Non-pigmented ciliary epithelial cell (primary cell): Measurements from ENCODE around the gene RAB3A.

Experiments
- DNase-seq: peaks from one replicate; pipeline ENCODE4 v3.0.0-alpha.2; 2010; ENCODE audit warnings: low read depth

The RAB3A gene, protein sequence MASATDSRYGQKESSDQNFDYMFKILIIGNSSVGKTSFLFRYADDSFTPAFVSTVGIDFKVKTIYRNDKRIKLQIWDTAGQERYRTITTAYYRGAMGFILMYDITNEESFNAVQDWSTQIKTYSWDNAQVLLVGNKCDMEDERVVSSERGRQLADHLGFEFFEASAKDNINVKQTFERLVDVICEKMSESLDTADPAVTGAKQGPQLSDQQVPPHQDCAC

DNA sequence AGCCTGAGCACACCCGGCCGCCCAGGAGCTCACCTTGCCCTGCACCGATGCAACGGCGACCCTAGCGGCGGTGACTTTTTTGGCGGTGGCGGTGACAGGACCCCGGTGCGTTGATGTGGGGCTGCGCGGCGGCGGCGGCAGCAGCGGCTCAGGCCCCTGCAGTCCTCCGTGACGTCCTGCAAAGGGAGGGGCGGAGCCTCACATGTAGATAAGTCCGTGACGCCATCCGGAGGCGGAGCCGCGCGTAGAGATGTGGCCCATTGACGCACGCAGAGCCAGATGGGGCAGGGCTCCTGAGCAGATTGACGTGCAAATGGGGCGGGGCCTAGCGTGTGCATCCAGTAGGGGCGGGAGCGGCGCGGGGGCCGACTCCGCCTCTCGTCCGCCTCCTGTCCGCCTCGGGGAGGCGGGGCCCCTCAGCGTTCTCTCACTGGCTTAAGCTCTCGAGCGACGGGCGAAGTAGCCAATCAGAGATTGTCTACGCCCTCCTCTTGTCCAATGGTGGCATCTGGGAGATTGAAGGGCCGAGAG lies at the start of gene RAB3A:
Gene RAB3A, minus strand, starts transcription at position 180 of the 531 bp plus-strand sequence. CDS start 1,302 bp downstream, outside the sequence.
- DNase-seq: peak; percentile 100

DNA sequence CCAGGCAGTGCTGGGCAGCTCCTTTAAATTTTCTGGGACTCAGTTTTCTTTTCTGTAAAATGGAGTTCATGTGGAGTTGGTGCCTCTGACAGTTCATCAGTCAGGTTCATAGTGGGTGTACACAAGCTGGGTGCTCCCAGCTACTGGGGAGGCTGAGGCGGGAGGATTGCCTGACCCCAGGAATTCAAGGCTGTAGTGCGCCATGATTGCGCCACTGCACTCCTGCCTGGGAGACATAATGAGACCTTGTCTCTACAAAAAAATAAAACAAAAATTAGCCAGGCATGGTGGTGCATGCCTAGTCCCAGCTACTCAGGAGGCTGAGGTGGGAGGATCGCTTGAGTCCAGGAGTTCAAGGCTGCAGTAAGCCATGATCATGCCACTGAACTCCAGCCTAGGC lies 49.3 kb upstream of the RAB3A start:
- DNase-seq: no peak

DNA sequence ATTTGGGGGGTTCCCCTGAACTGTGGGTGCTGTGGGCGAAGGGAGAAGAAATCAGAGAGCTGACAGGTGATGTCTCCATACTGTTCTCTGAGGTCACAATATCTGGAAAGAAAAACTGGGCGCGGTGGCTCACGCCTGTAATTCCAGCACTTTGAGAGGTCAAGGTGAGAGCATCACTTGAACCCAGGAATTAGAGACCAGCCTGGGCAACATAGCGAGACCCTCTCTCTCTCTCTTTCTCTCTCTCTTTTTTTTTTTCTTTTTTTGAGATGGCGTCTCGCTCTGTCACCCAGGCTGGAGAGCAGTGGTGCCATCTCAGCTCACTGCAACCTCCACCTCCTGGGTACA lies 48.5 kb upstream of the RAB3A start:
- DNase-seq: no peak

DNA sequence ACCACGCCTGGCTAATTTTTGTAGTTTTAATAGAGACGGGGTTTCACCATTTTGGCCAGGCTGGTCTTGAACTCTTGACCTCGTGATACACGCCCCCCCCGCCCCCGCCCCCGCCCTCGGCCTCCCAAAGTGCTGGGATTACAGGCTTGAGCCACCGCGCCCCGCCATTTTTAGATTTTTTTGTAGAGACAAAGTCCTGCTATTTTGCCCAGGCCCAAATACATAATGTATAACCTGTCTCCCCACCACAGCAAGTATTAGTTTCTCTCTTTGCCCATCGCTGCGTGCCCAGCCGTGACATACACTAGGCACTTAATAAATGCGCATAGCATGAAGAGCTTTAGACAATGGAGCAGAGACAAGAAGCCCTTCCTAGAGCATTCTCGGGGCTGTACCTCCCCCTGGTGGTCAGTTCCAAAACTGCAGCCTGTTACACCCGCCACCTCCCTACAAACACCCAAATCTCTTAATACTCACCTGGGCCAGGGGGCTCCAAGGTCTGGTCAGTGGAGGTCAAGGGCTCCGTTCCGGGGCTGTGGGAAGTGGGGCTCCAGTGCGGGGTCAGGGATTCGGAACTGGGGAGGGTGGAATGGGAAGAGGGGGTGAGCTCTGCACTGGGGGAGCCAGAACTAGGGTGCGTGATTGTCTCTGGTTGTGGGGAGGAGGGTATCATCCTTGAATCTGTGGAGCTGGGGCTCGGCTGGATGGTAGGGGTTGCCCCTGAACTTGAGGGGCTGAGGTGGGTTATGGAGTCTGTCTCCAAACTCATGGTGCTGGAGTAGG lies 47.9 kb upstream of the RAB3A start:
- DNase-seq: peak; percentile 14

DNA sequence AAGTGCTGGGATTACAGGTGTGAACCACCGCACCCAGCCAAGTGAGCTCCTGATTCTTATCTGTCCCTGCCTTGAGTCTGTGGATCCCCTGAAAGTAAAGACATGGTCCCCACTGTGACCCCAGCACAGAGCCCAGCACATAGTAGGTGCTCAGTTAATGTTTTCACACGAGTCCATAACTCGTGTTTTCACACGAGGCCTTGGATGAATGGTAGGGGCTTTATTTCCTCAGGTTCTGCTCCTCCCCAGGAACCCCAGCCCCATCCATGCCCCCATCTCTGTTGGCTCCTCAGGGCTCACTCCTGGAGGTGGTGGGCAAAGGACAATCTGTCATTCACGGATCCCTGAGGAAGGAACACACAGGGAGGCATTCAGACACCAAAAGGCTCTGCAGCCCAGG lies 46.0 kb upstream of the RAB3A start:
- DNase-seq: no peak

DNA sequence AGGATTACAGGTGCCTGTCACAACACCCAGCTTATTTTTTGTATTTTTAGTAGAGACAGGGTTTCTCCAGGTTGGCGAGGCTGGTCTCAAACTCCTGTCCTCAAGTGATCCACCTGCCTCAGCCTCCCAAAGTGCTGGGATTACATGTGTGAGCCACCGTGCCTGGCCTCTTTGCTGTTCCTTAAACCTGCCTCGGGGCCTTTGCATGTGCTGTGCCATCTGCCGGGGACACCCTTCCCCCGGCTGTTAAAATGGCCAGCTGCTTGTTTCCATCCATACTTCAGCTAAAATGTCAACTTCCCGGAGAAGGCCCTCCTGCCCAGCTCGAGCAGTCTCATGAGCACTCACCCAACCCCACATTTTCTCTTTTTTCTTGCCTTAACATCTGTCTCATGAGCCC lies 41.5 kb upstream of the RAB3A start:
- no peak for DNase-seq

DNA sequence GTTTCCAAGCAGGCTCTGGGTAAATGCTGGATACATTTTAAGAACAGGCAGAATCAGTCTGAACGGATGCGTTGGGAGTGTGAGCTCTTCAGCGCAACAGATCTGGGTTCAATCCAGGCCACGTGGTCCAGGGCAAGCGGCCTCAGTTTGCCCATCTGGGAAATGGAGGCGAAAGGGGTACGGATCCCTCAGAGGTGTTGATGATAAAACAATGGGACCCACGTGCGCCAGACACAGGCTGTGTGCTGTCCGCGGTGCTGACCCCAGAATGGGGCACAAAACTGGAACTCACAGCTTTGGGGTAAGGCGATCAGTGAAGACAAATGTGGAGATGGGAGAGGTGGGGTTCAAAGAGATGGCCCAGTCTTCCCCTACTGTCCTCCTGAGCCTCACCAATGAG lies 35.5 kb upstream of the RAB3A start:
- DNase-seq: no peak

DNA sequence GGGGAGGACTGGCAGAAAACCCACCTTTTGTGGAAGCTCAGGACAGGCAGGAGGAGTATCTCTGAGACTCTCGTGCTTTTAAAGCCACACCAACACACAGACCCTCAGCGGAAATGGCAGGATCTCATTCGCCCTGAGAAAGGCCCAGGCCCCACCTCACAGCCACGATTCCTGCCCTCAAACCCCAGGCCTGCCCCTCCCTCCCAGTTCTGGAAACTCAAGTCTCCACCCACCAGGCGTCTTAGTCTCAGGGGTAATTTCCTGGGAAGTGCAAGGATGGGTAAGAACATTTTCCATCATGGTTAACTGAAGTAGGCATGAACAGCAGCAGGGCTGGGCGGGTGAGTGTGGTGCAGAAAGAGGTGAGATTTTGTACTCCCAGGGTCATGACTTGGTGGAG lies 30.4 kb upstream of the RAB3A start:
- DNase-seq: no peak

DNA sequence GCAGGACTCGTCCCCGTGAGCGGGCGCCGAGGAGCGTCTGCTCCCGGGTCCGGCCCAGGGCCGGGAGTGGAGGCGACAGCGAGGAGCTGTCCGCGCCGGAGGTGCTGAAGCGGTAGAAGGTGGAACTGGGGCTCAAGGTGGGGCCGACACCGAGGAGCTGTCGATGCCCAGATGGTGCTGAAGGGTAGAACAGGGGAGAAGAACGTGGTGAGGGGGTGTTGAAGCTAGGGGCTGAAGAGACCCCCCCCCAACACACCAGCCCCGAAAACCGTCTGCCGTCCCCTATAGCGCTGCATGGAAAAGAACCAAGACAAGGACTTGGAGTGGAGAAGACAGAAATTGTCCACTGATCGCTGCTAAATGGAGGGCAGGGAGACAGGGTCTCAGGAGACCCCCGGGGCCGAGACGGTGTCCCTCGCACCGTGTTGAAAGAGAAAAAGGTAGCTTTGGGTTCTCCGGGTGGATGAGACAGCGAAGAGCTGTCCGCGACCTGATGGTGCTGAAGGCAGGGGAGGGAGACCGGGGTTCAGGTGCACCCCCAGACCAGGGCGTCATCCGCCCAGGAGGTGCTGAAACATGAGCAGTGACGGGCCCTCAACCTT lies 29.5 kb upstream of the RAB3A start:
- no peak for DNase-seq

DNA sequence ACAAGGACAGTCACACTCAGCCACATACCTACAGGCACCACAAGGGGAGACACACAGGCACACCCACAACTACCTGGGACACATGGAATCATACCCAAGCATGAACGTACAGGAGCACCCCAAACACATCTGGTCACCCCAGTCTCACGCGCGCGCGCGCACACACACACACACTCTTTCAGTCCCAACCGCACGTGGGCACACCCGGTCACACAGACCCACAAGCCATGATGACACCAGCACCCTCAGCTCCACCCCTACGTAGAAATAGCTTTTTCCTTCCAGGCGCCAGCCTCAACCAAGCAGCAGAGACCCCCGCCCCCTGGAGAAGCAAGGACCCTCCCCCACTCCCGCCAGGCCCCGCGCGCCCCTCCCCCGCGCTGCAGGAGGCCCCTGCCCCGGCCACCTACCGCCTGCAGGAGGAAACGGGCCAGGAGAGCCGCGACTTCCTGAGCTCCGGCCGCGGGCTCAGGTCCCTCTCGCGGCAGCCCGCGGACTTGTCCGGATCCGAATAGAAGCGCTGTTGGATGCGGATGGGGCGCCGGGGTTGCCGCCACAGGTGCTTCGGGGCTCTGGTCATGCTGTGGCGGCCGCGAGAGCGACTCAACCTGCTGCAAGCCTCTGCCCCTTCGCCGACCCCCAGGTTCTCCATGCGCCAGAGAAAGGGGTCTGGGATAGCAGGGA lies 28.8 kb upstream of the RAB3A start:
- DNase-seq: no peak

DNA sequence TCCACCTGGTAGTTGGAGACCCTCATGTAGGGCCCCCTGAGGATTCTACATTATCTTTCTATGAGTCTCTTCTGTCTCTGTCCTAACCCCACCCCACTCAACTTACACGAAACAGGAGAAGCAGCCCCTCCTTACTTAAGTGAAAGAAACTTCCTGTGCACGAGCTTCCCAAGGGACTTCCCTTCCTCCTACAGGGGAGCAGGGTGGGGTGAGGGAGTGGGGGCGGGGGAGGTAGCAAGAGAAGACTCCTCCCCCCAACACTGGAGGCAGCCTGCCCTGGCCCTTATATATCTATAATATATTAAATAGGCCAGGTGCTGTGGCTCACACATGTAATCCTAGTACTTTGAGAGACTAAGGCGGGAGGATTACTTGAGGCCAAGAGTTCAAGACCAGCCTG lies 27.9 kb upstream of the RAB3A start:
- no peak for DNase-seq

DNA sequence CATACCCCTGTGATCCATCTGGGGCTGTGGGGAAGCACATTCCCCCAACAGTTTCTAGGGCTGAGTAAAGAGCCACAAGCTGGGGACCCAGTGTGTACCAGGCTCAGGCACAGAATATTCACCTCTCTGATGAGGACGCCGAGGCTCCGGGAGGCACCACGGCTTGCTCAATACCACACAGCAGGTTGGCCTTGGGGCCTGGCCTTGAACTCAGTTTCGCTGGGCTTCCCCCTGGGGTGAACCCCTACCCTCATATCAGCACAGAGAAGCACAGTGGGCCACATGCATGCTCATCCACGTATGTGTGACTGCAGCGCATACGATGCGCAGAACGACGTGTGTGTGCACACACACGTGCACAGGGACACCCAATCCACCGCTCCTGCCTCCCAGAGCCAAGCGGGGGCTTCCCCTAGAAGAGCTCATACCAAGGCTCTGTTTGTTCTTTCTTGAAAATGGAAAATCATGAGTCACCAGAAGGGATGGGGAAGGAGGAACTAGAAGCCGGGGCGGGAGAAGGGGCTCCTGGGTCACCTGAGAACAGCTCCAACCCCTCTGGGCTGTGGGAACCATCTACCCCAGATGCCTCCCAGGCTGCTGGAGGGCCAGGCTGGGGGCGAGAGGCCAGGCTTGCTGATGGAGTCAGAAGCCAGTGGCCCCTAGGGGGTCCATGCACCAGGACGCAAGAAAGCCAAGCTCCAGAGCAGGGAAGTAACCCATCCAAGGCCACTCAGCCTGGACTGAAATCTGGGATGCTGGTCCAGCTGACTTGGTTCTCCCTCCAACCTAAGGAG lies 27.3 kb upstream of the RAB3A start:
- DNase-seq: no peak

DNA sequence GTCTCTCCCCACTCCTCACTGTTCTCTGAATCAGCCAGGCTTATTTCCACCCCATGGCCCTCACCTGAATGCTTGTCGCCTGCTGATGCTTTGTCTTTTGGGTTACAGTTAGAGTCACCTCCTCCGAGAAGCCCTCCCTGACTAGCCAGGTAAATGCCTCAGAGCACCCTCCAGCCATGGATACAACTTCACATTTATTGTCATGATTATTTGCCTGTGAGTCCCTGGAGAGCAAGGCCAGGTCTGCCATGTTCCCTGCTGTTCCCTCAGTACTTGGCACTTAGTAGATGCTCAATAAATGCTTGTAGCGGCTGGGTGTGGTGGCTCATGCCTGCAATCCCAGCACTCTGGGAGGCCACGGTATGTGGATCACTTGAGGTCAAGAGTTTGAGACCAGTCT lies 26.1 kb upstream of the RAB3A start:
- DNase-seq: no peak

DNA sequence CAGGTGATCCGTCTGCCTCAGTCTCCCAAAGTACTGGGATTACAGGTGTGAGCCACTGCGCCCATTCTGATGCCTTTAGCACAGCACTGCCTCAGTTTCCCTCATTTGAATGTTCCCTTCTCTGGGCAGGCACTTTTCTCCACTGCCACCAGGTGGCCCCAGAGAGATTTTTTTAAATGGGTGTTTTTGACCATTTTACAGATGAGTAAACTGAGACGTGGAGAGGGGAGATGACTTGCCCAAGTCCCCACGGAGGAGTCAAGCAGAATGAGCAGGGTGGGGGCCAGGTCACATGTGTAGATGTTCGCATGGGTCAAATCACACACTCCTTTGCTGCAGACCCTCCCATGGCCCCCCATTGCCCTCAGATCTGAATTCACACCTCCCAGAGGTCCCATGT lies 25.6 kb upstream of the RAB3A start:
- no peak for DNase-seq

DNA sequence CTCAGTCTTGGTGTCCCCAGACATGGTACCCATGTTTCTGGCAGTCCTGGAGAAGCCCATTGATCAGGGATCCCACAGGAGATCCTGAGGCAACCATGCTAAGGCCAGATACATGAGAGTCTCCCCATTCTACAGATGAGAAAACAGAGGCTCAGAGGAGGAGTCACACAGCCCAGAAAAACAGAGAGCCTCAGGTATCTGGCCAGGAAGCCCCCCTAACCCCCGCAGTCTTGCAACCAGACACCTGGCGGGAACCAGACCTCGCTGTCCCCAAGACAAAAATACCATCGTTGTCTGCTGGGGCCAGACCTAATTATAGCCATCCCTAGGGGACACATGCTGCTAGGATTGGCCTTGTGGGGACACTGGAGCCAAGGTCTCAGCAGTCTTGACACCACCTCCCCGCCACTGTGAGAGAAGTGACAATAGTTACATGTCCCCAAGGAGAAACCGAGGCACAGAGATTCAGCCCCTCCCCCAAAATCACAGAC lies 24.0 kb upstream of the RAB3A start:
- DNase-seq: no peak

DNA sequence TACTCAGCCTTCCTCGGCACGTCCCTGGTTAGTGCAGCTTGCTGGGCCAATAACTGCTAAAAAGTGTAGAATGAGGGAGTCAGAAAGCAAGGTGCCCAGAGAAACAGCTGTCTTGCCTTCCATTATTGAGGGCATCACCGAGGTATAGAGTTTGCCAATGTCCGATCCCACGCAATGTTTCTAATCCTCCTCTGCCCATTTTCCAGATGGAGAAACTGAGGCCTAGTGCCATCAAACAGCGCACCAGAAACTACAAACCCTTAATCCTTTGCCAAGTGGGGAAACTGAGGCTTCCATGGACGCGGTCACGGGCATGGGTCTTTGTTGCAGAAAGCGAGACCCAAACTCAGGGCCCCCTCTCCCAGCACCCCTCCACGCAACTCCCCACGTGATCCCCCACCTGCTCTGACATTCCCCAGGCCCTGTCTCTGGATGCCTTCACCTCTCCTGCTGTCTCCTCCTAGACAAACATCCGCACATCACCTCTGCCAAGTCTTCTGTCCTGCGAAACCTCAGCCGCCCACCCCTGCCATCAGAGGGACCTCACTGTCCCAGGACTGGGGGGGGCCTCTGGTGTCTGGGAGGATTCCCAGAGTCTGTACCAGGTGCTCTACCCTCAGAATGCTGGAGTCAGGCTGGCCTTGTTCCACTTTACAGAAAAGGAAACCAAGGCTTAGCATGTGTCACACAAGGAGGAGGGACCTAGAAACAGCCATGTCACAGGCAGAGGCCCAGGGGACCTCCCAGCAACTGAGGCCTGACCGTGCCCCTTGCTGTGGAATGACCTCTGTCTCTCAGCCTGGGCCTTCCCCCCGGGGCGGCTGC lies 23.3 kb upstream of the RAB3A start:
- DNase-seq: no peak

DNA sequence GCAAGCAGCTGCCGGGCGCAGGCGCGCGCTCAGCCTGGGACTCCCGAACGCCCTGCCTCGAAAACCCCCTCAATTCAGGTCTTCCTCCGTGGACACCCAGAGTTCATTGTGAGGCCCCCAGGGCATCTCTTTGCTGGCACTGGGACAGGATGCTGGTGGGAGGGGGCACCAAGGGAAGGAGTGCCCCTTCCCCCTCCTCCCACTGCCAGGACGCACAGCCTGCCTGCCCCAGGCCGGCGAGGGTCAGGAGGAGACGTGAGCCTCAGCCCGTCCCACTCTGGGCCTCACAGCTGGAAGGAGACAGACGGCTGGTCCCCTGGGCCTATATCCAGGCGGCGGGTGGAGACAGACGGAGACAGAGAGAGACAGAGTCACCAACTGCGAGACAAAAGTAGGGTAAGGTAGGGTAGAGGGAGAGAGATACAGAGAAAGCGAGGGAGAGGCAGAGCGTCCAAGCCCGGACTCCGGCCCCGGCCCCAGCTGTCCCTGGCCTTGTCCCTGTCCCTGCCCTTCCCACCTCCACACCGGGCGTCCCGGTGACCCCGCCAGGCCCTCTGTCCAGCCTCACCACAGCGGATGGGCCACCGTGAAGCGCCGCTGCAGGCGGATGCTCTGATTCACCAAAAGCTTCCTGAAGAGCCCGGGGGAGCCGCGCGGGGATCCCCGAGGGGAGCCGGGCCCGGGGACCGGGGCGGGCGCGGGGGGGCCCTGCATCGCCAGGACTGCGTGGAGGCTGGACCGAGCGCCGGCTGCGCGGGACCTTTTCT lies 22.0 kb upstream of the RAB3A start, which contains the start of gene PDE4C:
Gene PDE4C, minus strand, starts transcription at position 737 of the 767 bp plus-strand sequence. Its CDS starts 23 bp downstream, at position 714.
- no peak for DNase-seq

DNA sequence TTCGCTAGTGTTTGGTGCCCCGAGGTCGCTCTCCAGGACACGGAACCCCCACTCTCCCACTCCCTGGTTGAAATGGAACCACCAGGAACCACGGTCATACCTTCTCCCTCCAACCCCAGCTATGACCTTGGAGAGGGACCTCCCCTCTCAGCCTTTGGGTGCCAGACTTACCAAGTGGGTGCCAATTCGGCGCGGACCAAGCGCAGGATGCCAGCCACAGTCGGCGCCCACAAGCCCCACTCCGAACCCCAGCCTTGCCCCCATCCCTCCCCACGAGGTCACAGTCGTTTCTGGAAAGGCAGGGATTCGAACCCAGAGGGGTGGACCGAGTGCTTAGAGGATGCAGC lies 21.5 kb upstream of the RAB3A start:
- DNase-seq: no peak

DNA sequence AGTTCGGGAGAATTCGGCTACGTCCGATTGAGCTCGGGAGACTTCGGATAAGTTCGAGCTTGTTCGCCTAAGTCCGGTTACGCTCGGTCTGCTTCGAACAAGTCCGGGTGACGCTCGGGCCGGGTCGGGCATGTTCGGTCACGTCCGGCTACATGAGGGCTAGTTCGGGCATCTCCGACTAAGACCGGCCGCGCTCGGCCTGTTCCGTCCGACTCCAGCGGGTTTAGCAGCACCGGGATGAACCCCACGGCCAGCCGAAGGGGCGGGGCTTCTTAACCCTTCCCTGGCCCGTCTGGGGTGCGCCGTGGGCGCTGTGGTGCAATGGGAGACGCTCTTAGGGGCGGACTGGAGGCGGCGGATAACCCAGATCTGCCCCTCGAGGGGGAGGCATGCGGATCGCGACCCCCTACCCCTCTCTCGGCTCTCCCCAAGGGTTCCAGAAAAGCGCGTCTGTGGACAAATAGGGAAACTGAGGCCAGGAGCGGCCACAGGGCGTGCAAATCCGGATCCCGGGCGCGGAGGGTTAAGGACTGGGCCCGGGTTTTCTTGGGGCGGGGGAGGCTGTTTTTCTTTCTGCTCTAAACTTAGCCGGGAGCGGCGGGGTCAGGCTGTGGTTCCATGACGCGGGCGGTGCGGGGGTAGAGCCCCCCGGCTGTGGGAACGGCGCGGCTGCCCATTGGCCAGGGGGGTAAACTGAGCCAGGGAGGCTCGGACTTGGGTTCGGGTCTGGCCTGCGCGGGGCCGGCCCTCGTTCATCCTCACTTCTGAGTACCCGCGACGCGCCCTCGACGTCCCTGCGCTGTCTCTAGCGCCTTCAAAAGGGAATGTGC lies 20.9 kb upstream of the RAB3A start:
- peak; percentile 97 for DNase-seq
